GM13977 (cell line): Measurements from ENCODE around the gene ITPRID2.

ENCODE experiments used
- DNase-seq: peaks from one replicate; pipeline ENCODE4 v3.0.0; 2012; ENCODE audit warnings: low spot score
- CTCF ChIP-seq: IDR thresholded peaks from 2 replicates; pipeline ENCODE4 v1.5.1; 2012; ENCODE audit warnings: mild to moderate bottlenecking, control low read depth; ENCODE audit not compliant: insufficient read depth; ENCODE audit errors: extremely low read depth, missing control alignments
- in situ Hi-C: fragments of 300-500 bp; cut with MboI; formaldehyde crosslinking; loops from one replicate; pipeline ENCODE4 v1.12.0; 2022; ENCODE audit warnings: low sequenced_read_pairs, low pct_unique_long_range_greater_than_20kb, mixed read lengths, inconsistent platforms; ENCODE audit not compliant: unreplicated experiment

Gene ITPRID2

GRCh38 chr2:181891258-181891965 lies at the start of gene ITPRID2:
TSS of gene ITPRID2 (plus strand) at chr2:181891730. CDS start at chr2:181892067, 337 bp downstream.
- TF ChIP-seq CTCF = peak; percentile 30
- in situ Hi-C loops = no loop called here
- peak; percentile 96 for DNase-seq

GRCh38 chr2:181844551-181845290 lies 46.8 kb upstream of the ITPRID2 start:
- in situ Hi-C loops = no loop called here
- no peak for TF ChIP-seq CTCF
- no peak for DNase-seq

- in situ Hi-C loops = no loop called here
- DNase-seq = no peak
- no peak for TF ChIP-seq CTCF
Observed at GRCh38 chr2:181846399-181847197, 44.9 kb upstream of the ITPRID2 start.

- in situ Hi-C loops = no loop called here
- no peak for DNase-seq
- no peak for TF ChIP-seq CTCF
Observed at GRCh38 chr2:181847198-181847556, 44.4 kb upstream of the ITPRID2 start.

GRCh38 chr2:181847702-181848101 lies 43.8 kb upstream of the ITPRID2 start:
- DNase-seq = no peak
- in situ Hi-C loops = no loop called here
- TF ChIP-seq CTCF = no peak

GRCh38 chr2:181848261-181848886 lies 43.2 kb upstream of the ITPRID2 start:
- in situ Hi-C loops = no loop called here
- DNase-seq = no peak
- TF ChIP-seq CTCF = no peak
